Pons (tissue), 1 donor: Measurements from ENCODE around the gene TPK1.
A peak's percentile ranks its signal among the peaks of the same experiment; 100 is the strongest.
"Not testable (repeated sequence)": the region's sequence is repeated elsewhere in the genome, so short reads cannot be mapped to it uniquely, and the experiment has no call there.

Source experiments
- DNase-seq: peaks from one replicate; pipeline ENCODE4 v3.0.0-alpha.2; 2016; ENCODE audit warnings: low spot score

The TPK1 gene

DNA sequence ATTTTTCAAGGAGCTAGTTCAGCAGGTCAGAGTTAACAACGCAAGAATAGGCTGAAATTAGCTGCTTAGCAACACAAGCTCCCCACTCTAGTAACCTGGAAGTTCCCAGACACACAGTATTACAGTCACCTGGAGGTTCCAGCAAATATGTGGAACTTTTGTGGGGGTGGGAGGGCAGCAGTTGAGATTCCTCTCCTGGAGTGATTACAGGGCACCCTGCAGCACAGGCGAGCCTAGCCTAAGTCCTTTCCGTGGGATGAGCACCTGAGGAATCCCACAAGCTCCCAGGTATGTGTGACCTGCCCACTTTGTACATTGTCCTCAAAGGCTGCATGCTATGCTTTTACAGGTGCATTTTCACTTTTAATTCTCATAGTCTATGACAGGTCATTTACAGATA is 13.6 kb downstream of the TPK1 start:
- no peak for DNase-seq

DNA sequence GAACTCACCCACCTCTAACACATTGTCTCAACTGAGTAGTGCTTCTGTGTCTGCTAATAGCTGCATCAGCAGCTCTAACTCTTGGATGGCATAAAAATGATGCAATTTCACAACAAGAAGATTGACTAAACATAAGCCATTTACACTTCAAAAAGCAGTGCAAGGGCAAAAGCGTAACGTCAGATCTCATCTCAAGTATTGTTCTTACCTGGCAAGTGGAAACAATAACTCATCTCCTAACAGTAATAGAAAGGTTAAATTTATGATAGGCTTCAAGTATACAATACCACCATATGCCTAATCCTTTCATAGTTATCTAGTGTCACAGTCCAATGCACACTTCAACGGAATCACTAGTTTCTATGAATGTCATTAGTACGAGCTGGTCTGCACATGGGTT is 14.8 kb downstream of the TPK1 start:
- no peak for DNase-seq

GRCh38 chr7:144820552-144820951 is 15.3 kb downstream of the TPK1 start:
- no peak for DNase-seq

DNA sequence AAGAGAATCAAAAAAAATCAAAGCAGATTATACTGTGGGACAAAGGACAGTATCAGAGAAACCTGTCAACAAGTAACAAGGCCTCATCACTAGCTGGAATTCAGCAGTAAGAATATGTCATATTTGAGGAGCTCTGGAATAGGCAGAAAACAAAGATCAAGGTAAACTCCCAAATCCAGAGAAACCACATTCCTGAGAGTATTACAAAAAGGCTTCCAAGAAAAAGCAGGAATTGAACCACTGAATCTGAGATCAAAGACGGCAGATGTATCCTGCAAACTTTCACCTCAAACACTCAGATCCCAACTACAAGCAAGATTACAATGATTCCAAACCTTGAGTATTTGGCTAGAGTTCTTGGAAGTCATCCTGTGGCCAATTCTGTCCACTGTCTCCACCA is 16.3 kb downstream of the TPK1 start:
- DNase-seq, result no peak

GRCh38 chr7:144818511-144818910 is 17.3 kb downstream of the TPK1 start:
- DNase-seq, result no peak

- no peak for DNase-seq
Measured at GRCh38 chr7:144817001-144817400, 18.9 kb downstream of the TPK1 start.

GRCh38 chr7:144814299-144814698 is 21.6 kb downstream of the TPK1 start:
- no peak for DNase-seq

- no peak for DNase-seq
Measured at GRCh38 chr7:144812379-144813283, 23.2 kb downstream of the TPK1 start.

GRCh38 chr7:144805627-144806239 is 30.1 kb downstream of the TPK1 start:
- no peak for DNase-seq

- not testable (repeated sequence) for DNase-seq
Measured at GRCh38 chr7:144800678-144801436, 35.0 kb downstream of the TPK1 start.

DNA sequence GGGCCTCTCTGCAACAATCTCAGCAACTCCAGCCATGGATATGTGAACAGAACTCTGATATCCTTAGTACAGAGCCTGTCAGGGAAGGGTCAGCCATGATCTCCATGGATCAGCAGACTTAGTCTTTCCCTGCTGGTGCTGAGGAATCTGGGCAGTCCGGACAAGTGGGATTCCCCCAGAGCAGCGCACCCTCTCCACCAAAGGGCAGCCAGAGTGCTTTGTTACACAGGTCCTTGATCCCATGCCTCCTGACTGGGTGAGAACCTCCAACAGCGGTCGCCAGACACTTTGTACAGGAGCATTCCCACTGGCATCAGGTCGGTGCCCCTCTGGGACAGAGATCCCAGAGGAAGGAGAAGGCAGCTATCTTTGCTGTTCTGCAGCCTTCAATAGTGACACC is 38.9 kb downstream of the TPK1 start:
- no peak for DNase-seq

- DNase-seq, result no peak
Measured at GRCh38 chr7:144792050-144792449, 43.8 kb downstream of the TPK1 start.

DNA sequence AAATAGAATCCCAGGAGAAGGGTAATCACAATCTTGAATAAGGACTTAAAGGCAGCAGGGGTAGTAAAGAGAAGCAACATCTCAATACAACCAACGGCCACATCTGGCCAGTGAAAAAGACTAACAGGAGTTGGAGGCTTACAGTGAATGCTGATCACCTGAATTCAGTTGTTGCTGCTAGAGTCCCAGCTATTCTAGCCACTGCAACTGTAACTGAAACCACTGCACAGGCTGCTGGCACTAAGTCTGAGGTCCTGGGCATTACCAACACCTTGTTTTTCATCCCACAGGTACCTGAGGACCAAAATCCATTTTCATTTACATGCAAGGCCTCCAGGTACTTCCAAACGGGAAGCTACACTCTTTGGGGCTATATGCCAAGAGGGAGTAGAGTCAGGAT is 44.4 kb downstream of the TPK1 start:
- DNase-seq, result no peak

DNA sequence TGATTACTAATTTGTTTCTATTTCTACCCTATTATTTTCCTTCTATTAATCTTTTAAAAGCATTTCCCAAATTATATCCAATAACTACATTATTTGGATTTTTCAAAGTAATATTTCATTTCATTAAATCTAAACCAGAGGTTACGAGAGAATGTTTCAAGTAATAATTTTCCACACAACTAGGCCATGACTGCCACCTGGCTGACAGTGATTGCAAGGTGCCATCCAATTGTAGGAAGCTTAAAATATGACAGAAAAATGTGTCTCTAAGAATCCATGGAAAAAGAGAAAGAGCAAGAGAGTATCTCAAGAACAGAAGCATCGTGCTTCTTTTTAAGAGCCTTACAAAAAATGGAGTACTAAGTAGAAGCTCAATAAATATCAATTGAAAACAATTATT is 48.7 kb downstream of the TPK1 start:
- no peak for DNase-seq

- DNase-seq, result no peak
Measured at GRCh38 chr7:144786522-144786921, 49.3 kb downstream of the TPK1 start.

DNA sequence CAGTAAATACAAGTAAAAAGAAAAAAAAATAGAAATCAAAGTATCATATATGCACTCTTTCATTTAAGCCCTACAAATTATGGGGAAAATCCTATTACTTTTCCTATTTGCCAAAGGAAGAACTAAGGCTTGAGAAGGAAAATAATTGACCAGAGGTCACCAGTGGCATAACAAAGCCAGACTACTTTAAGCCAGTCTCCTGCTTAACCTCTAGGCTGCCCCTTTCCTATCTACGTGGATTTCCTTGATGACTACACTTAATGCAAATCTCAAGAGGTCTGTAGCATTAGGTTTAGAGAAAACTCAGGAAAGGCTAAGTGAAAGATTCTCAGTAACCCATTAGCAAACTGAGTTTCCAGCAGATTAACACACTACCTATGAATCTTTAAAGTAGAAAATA is 49.8 kb downstream of the TPK1 start:
- no peak for DNase-seq

DNA sequence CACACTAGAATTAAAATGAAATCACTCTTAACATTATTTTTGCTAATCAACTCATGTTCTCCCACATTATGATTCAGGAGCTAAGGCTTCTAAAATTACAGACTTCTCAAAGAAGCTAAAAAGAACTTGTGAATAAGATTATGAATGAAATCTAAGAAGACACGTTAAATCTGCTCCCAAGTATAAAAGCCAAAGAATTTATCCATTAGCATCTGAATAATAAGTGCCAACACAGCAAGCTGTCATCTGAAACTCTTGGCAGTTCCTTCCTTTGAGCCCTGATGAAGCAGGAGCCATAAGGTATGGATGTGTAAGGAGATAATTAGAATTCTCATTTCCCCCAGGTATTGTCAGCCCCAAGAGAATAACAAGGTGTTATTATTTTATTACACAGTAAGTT is 50.3 kb downstream of the TPK1 start:
- peak; percentile 15 for DNase-seq

DNA sequence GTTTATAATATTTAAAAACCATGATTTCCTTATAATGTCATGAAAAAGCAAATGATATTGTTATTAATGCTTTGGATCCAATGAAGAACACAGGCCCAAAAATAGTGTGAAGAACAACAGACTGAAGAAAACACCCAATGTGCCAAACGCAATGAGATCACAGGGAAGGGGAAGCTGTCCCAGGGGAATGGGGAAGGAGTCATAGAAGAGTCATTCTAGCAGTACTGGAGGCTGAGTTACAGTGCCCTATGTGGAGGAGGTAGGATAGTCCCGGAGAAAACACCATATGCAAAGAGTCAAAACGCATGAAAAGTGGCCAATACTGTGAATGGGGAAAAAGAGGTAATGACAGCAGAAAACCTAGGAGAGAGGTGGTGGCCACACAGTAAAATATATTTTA is 50.9 kb downstream of the TPK1 start:
- no peak for DNase-seq

GRCh38 chr7:144784441-144784840 is 51.4 kb downstream of the TPK1 start:
- DNase-seq, result no peak

GRCh38 chr7:144782883-144783282 is 53.0 kb downstream of the TPK1 start:
- no peak for DNase-seq

GRCh38 chr7:144780071-144780608 is 55.7 kb downstream of the TPK1 start:
- no peak for DNase-seq

GRCh38 chr7:144777889-144778288 is 58.0 kb downstream of the TPK1 start:
- not testable (repeated sequence) for DNase-seq
